CD4-positive, alpha-beta T cell treated with Interleukin-10 for 1 hour (primary cell): Measurements from ENCODE around the gene EYS.
"Not testable (repeated sequence)": the region's sequence is repeated elsewhere in the genome, so short reads cannot be mapped to it uniquely, and the experiment has no call there.

Source experiments
- DNase-seq: peaks from one replicate; pipeline ENCODE4 v3.0.0-alpha.2; 2020

Gene EYS

DNA sequence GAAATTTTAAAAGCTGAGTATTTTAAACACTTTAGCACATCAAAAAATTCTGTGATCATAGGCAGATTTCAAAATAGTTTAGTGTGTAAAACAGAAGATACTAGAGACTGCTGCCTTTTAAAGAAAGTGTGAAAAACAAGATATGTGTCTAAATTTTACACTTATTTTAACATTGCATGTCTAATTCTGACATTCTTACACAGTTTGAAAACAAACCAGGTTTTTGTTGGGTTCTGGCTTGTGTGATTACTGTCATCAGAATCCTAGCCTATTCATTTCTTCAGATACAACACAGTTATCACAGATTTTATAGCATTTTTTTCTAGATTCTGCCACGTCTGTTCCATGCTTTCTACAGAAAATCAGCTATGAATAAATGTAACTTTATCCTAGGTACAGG, 257.1 kb downstream of the EYS start:
- no peak for DNase-seq

- no peak for DNase-seq
Measured at GRCh38 chr6:65448866-65449265, 258.2 kb downstream of the EYS start.

DNA sequence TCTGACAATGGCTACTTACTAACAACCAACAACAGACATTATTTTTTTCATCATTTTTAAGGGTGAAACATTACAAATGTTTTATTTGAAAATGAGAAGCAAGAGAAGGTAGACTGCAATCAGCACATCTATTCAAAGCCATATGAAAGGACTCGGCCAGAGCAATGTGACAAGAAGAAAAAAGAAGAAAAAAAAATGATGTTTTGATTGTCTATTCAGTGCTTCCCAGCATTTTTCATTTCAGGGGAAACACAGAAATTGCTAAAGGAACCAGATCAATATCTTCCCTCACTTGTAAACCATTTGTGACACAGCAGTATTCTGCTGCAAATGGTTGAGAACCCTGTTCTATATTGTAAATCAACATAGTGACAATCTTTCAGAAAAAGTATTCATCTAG, 270.7 kb downstream of the EYS start:
- DNase-seq = no peak

DNA sequence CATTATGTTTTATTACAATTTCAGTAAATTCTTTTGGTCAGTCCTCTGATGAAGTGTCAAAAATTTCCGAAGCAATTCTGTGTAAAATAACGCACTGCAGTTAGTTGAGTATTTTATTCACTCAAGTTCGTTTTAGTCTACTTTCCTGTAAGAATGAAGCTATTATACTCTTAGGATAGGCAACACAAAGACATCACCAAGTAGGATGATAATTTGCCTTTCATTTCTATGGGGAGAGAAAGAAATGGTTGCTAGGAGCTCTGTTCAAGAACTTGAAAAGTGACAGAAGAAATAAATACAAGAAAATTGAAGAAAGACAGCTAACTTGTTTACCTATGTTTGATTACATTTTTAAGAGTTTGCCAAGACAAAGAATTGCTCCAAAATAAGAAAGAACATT, 290.4 kb downstream of the EYS start:
- DNase-seq = no peak

GRCh38 chr6:65410309-65410708, 296.7 kb downstream of the EYS start:
- DNase-seq = no peak

- no peak for DNase-seq
Measured at GRCh38 chr6:65402564-65402963, 304.5 kb downstream of the EYS start.

GRCh38 chr6:65399355-65400084, 307.5 kb downstream of the EYS start:
- DNase-seq = no peak

- DNase-seq = no peak
Measured at GRCh38 chr6:65398851-65399250, 308.2 kb downstream of the EYS start.

GRCh38 chr6:65350530-65350929, 356.5 kb downstream of the EYS start:
- no peak for DNase-seq

DNA sequence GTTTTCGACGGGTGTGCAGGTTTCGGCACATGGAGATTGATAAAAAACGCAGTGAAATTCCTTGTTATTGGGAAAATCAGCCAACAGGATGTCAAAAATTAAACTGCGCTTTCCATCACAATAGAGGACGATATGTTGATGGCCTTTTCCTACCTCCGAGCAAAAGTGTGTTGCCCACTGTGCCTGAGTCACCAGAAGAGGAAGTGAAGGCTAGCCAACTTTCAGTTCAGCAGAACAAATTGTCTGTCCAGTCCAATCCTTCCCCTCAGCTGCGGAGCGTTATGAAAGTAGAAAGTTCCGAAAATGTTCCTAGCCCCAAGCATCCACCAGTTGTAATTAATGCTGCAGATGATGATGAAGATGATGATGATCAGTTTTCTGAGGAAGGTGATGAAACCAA, 404.4 kb downstream of the EYS start:
- not testable (repeated sequence) for DNase-seq

DNA sequence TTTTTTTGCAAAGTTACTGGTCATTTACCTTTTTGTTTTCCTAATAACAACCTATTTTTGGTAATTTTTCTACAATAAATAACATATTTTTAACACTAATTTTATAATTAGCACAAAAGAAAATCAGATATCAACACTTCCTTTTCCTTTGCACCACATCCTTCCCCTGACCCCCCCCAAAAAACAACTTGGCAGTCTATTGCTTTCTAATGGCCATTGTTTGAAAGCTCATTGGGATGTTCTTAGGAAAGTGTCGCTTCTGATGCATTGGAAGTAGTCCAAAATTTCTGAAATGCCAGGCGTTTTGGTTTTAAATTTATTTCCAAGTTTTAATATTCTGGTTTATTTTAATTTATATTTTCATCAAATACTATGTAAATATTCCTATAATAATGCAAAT, 407.8 kb downstream of the EYS start:
- DNase-seq = no peak

GRCh38 chr6:65295812-65296211, 411.2 kb downstream of the EYS start:
- no peak for DNase-seq

- no peak for DNase-seq
Measured at GRCh38 chr6:65289491-65289890, 417.5 kb downstream of the EYS start.

- DNase-seq = no peak
Measured at GRCh38 chr6:65285275-65285674, 421.8 kb downstream of the EYS start.

DNA sequence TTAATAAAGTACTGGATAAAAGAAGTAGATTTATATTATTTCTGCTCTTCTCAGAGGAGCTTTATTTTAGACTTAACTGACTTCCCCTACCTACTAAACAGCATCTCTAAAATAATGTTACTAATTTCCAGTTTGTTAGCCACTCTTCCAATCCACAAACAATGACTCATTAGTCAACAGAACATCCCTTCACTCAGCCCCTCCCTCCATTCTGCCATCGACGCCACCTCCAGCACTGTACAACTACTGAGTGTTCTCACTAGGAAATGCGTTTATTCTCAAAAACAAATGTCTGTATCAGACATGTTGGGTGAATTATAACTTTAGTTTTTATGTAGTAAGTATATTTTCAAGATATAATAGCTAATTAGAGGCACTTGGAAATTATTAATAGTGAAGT, 427.0 kb downstream of the EYS start:
- no peak for DNase-seq

- DNase-seq = no peak
Measured at GRCh38 chr6:65262241-65262640, 444.8 kb downstream of the EYS start.

DNA sequence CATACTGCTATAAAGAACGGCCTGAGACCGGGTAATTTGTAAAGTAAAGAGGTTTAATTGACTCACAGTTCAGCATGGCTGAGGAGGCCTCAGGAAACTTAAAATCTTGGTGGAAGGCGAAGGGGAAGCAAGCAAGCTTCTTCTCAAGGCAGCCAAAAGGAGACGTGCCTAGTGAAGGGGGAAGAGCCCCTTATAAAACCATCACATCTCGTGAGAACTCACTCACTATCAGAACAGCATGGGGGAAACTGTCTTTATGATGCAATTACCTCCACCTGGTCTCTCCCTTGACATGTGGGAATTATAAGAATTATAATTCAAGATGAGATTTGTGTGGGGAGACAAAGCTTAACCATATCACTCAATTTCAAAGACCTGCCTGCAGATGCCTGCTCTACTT, 447.0 kb downstream of the EYS start:
- DNase-seq = no peak

- no peak for DNase-seq
Measured at GRCh38 chr6:65259059-65259458, 448.0 kb downstream of the EYS start.

GRCh38 chr6:65253041-65253440, 454.0 kb downstream of the EYS start:
- DNase-seq = no peak

DNA sequence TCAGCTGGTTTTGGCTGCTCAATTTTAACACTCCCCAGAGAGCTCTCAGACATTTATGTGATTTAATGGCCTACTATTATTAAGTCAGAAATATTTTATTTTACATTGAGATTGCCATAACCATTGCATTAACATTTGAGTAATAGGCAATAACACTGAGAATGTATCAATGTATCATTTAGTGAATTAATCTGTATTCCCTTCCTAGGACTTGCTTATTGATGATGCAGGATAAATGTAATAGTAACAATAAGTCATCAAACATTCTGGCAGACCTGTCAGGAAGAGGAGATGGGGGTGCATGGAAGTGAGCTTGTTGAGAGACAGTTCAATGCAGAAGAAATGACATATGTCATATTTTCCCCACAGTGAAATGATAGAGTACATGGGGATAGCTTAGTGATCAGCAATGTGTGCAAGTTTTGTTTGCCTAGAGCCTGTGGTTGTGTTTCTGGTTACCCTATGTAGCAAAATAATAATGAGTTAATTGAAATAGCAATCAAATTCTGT, 458.9 kb downstream of the EYS start:
- DNase-seq = no peak

- no peak for DNase-seq
Measured at GRCh38 chr6:65231616-65232015, 475.4 kb downstream of the EYS start.

- DNase-seq = no peak
Measured at GRCh38 chr6:65229825-65230224, 477.2 kb downstream of the EYS start.

GRCh38 chr6:65221153-65221552, 485.9 kb downstream of the EYS start:
- DNase-seq = no peak

DNA sequence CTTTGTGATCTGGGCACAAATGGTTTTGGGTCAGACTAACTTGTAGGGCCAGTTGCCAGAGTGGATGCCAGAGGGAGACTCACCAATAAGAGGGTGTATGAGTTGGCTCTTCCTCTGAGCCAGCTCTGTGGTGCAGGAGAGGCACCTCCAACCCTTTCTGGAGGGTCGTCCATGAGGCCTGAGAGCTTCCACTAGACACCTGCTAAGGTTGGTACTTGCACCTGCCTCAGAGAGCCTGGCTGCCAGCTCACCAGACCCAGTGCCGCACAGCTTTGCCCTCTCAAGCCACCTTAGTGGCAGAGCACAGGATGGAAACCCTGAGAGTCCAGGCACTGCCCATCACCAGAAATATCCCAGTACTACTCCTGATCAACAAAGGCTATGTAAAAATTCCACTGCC, 504.3 kb downstream of the EYS start:
- DNase-seq = no peak

DNA sequence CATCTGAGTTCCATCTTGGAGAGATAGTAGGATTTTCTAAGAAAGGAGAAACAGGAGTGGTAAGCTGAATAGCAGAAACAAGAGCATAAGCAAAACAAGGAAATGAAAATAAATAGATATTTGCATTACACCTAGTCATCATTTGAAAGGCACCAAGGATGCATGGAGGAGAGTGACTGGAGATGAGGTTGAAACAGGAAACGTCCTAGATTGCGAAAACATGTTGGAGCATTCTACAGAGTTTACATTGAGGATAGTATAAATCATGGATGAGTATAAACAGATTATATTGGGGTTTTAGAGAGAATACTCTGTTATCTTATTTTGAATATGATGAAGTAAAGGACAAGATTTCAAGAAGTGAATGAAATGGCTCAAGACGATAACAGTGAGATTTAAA, 507.3 kb downstream of the EYS start:
- DNase-seq = no peak
